HCT116 (cell line): ENCODE results near the gene SNTG2. TPM values are rescaled to one million over a fixed set of nuclear protein-coding genes. Genes with fewer than 3 reads are reported as not detected.

Source experiments
- ATAC-seq: fragments of 200-7000 bp; cut with Tn5 transposase; 2 replicates; pipeline ENCODE4 v1.9.1; 2020; ENCODE audit warnings: mild to moderate bottlenecking, moderate library complexity
- BruUV-seq: library from RNA; stranded (reverse); fragments of 400-500 nt; replicated peaks from 2 replicates; lab custom pipeline; 2021; lab: Mats Ljungman, UMichigan
- CTCF ChIA-PET: fragments of 300-600 bp; sonication (Branson Sonifier 250); formaldehyde crosslinking; loops from one replicate; lab custom pipeline; 2021; ENCODE audit warnings: antibody characterized with exemption; lab: Charles Lee
- POLR2A ChIA-PET: fragments of 300-600, 350-600 bp; sonication (Branson Sonifier 250); formaldehyde crosslinking; loops from one replicate; lab custom pipeline; 2021; ENCODE audit warnings: antibody characterized with exemption; lab: Charles Lee
- RAD21 ChIA-PET, 2 experiments: fragments of 300-600 bp; sonication (Branson Sonifier 250); formaldehyde crosslinking; loops; one replicate each; lab custom pipeline; 2023; ENCODE audit warnings: low total read pairs in 2 of 2; ENCODE audit not compliant: uncharacterized antibody in 2 of 2, unreplicated experiment in 2 of 2, low non-redundant PET in 1 of 2; lab: Charles Lee
- DNase-seq: peaks from one replicate; pipeline ENCODE4 v3.0.0-alpha.2; 2010; ENCODE audit warnings: low read depth, low spot score
- H2AFZ ChIP-seq: fragments of 200-600 bp; shearing (Covaris generic), sonication (generic); 2 replicates; pipeline ENCODE4 v1.6.1; 2017; ENCODE audit warnings: low read depth, mixed run types, mixed read lengths, antibody characterized with exemption, low read length; ENCODE audit not compliant: poor library complexity, severe bottlenecking
- H3K27ac ChIP-seq: 2 replicates; pipeline ENCODE4 v1.5.1; 2012; ENCODE audit warnings: low read depth, low read length
- H3K27me3 ChIP-seq: fragments of 200-600 bp; sonication (generic); 2 replicates; pipeline ENCODE4 v1.6.1; 2016; ENCODE audit warnings: mixed run types, low read length, mixed read lengths; ENCODE audit not compliant: insufficient read depth
- H3K36me3 ChIP-seq, 2 experiments: fragments of 200-500 bp in 1 of 2; fragments of 200-600 bp in 1 of 2; sonication (Bioruptor generic) in 1 of 2; sonication (generic) in 1 of 2; 2 replicates each; pipeline versions ENCODE4 v1.5.1 to v1.6.1; 2014 to 2016; ENCODE audit warnings: low read length in 2 of 2, inconsistent platforms in 1 of 2, mixed read lengths in 1 of 2, mixed run types in 1 of 2; ENCODE audit not compliant: insufficient read depth in 2 of 2, control insufficient read depth in 1 of 2
- H3K4me1 ChIP-seq, 2 experiments: fragments of 200-600 bp in 1 of 2; sonication (generic) in 1 of 2; 2 replicates each; pipeline versions ENCODE4 v1.5.1 to v1.6.1; 2012 to 2017; ENCODE audit warnings: low read length in 2 of 2, inconsistent platforms in 1 of 2, mild to moderate bottlenecking in 1 of 2, mixed read lengths in 1 of 2, mixed run types in 1 of 2, moderate library complexity in 1 of 2; ENCODE audit not compliant: insufficient read depth in 2 of 2, control insufficient read depth in 1 of 2
- H3K4me2 ChIP-seq: fragments of 200-600 bp; sonication (generic); 2 replicates; pipeline ENCODE4 v1.6.1; 2017; ENCODE audit warnings: mixed run types, low read length, mixed read lengths
- H3K4me3 ChIP-seq, 2 experiments: fragments of 200-600 bp in 1 of 2; sonication (generic) in 1 of 2; replicated peaks in 1 of 2; 2 replicates each; pipeline ENCODE4 v1.5.1; 2011 to 2016; ENCODE audit warnings: low read length in 2 of 2, control low read depth in 1 of 2, low read depth in 1 of 2, mild to moderate bottlenecking in 1 of 2, mixed read lengths in 1 of 2, mixed run types in 1 of 2
- H3K79me2 ChIP-seq: fragments of 200-600 bp; sonication (generic); 2 replicates; pipeline ENCODE4 v1.6.1; 2017; ENCODE audit warnings: mild to moderate bottlenecking, mixed run types, low read length, moderate library complexity, mixed read lengths; ENCODE audit not compliant: insufficient read depth
- H3K9ac ChIP-seq: fragments of 200-600 bp; sonication (generic); 2 replicates; pipeline ENCODE4 v1.6.1; 2016; ENCODE audit warnings: low read length, mixed read lengths
- H3K9me2 ChIP-seq: fragments of 200-600 bp; sonication (generic), shearing (Covaris generic); 2 replicates; pipeline ENCODE4 v1.6.1; 2017; ENCODE audit warnings: mixed run types, mild to moderate bottlenecking, moderate library complexity; ENCODE audit not compliant: insufficient read depth
- H3K9me3 ChIP-seq, 2 experiments: fragments of 200-500 bp in 1 of 2; fragments of 200-600 bp in 1 of 2; sonication (Bioruptor generic) in 1 of 2; sonication (generic) in 1 of 2; 2 replicates each; pipeline ENCODE4 v1.6.1; 2014 to 2017; ENCODE audit warnings: low read length in 2 of 2, mixed read lengths in 2 of 2, inconsistent platforms in 1 of 2, low read depth in 1 of 2, mild to moderate bottlenecking in 1 of 2, mixed run types in 1 of 2, moderate library complexity in 1 of 2; ENCODE audit not compliant: control insufficient read depth in 1 of 2, insufficient read depth in 1 of 2
- H4K20me1 ChIP-seq: fragments of 200-600 bp; sonication (generic), shearing (Covaris generic); 2 replicates; pipeline ENCODE4 v1.6.1; 2017; ENCODE audit warnings: mixed run types, mild to moderate bottlenecking, moderate library complexity; ENCODE audit not compliant: insufficient read depth
- CEBPB ChIP-seq: IDR thresholded peaks from 2 replicates; pipeline ENCODE4 v1.6.1; 2012; ENCODE audit warnings: low read depth
- ELF1 ChIP-seq: IDR thresholded peaks from 2 replicates; pipeline ENCODE4 v1.6.1; 2012; ENCODE audit warnings: low read depth, borderline replicate concordance
- EZH2 ChIP-seq: fragments of 200-600 bp; sonication (generic); IDR thresholded peaks from 2 replicates; pipeline ENCODE4 v1.6.1; 2017; ENCODE audit warnings: antibody characterized with exemption, mixed run types
- EZH2phosphoT487 ChIP-seq: fragments of 200-600 bp; IDR thresholded peaks from 2 replicates; pipeline ENCODE4 v1.6.1; 2018; ENCODE audit warnings: antibody characterized with exemption, borderline replicate concordance
- FOSL1 ChIP-seq: IDR thresholded peaks from 2 replicates; pipeline ENCODE4 v1.6.1; 2012; ENCODE audit warnings: low read depth
- JUND ChIP-seq: IDR thresholded peaks from 2 replicates; pipeline ENCODE4 v1.6.1; 2012
- MAX ChIP-seq: IDR thresholded peaks from 2 replicates; pipeline ENCODE4 v1.6.1; 2012
- POLR2A ChIP-seq: IDR thresholded peaks from 2 replicates; pipeline ENCODE4 v1.7.0; 2011; ENCODE audit warnings: borderline replicate concordance; ENCODE audit not compliant: insufficient read depth, insufficient read length; ENCODE audit errors: extremely low read depth
- POLR2AphosphoS5 ChIP-seq: IDR thresholded peaks from 2 replicates; pipeline ENCODE4 v1.6.1; 2011; ENCODE audit warnings: mild to moderate bottlenecking, low read depth, low read length, moderate library complexity
- RAD21 ChIP-seq: IDR thresholded peaks from 2 replicates; pipeline ENCODE4 v1.6.1; 2012; ENCODE audit warnings: low read depth, mild to moderate bottlenecking
- REST ChIP-seq: IDR thresholded peaks from 2 replicates; pipeline ENCODE4 v1.6.1; 2012; ENCODE audit warnings: low read depth
- YY1 ChIP-seq: IDR thresholded peaks from 2 replicates; pipeline ENCODE4 v1.6.1; 2011; ENCODE audit warnings: low read length, low read depth, moderate library complexity, mild to moderate bottlenecking; ENCODE audit not compliant: insufficient replicate concordance; ENCODE audit errors: extremely low read depth
- ZNF274 ChIP-seq: fragments of 200-500 bp; sonication (Bioruptor generic); IDR thresholded peaks from 2 replicates; pipeline ENCODE4 v1.6.1; 2014; ENCODE audit warnings: mild to moderate bottlenecking, low read depth, low read length, inconsistent platforms
- intact Hi-C: fragments of 100-400 bp; cut with micrococcal nuclease; formaldehyde crosslinking; loops from 2 replicates; pipeline ENCODE4 v1.10.0; 2022
- total RNA-seq: library from RNA; stranded (reverse); gene quantifications from one replicate; pipeline ENCODE4 v1.2.1, GENCODE V29; 2021; ENCODE audit not compliant: unreplicated experiment
- TF ChIP-seq, protein P1 (sequence below), 3 experiments: fragments of 200-600 bp in 1 of 3; sonication (generic) in 1 of 3; IDR thresholded peaks in 2 of 3; conservative IDR thresholded peaks in 1 of 3; 2 replicates each; pipeline ENCODE4 v1.5.1; 2012 to 2017; ENCODE audit warnings: low read depth in 2 of 3, low read length in 2 of 3, antibody characterized with exemption in 1 of 3, borderline replicate concordance in 1 of 3, control low read depth in 1 of 3, mild to moderate bottlenecking in 1 of 3, mixed read lengths in 1 of 3, mixed run types in 1 of 3, moderate library complexity in 1 of 3; ENCODE audit not compliant: insufficient read depth in 1 of 3
- TF ChIP-seq, protein P2 (sequence below): IDR thresholded peaks from 2 replicates; pipeline ENCODE4 v1.6.1; 2012
- TF ChIP-seq, protein P3 (sequence below): IDR thresholded peaks from 2 replicates; pipeline ENCODE4 v1.6.1; 2011; ENCODE audit warnings: mild to moderate bottlenecking, low read length, moderate library complexity; ENCODE audit not compliant: insufficient replicate concordance; ENCODE audit errors: extremely low read depth

Gene SNTG2
- total RNA-seq, 1 experiment from 2014 or later, result not detected

GRCh38 chr2:941871-942270 lies 8.8 kb upstream of the SNTG2 start:
- ChIA-PET POLR2A (no interaction called here), RAD21 (no interaction called here), CTCF (no interaction called here)
- Histone ChIP-seq H3K4me2 (no peak overlapping the region), H3K27ac (no peak overlapping the region), H3K9ac (no peak overlapping the region), H3K36me3 (no peaks in the 10 kb centered on the region), H3K9me3 (no peaks in the 10 kb centered on the region), H3K4me1 (no peaks in the 10 kb centered on the region), H3K27me3 (no peaks in the 10 kb centered on the region), H3K4me3 (no peak overlapping the region), H3K9me2 (no peaks in the 10 kb centered on the region), H2AFZ (no peak overlapping the region), H3K79me2 (no peaks in the 10 kb centered on the region), H4K20me1 (no peaks in the 10 kb centered on the region)
- intact Hi-C loops, result no loop called here
- TF ChIP-seq EZH2 (no peak), MAX (no peak), POLR2A (no peak), ELF1 (no peak), YY1 (no peak), CEBPB (no peak), POLR2AphosphoS5 (no peak), RAD21 (no peak), FOSL1 (no peak), JUND (no peak), EZH2phosphoT487 (no peak), ZNF274 (no peak), REST (no peak)
- TF ChIP-seq, protein P1, sequence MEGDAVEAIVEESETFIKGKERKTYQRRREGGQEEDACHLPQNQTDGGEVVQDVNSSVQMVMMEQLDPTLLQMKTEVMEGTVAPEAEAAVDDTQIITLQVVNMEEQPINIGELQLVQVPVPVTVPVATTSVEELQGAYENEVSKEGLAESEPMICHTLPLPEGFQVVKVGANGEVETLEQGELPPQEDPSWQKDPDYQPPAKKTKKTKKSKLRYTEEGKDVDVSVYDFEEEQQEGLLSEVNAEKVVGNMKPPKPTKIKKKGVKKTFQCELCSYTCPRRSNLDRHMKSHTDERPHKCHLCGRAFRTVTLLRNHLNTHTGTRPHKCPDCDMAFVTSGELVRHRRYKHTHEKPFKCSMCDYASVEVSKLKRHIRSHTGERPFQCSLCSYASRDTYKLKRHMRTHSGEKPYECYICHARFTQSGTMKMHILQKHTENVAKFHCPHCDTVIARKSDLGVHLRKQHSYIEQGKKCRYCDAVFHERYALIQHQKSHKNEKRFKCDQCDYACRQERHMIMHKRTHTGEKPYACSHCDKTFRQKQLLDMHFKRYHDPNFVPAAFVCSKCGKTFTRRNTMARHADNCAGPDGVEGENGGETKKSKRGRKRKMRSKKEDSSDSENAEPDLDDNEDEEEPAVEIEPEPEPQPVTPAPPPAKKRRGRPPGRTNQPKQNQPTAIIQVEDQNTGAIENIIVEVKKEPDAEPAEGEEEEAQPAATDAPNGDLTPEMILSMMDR (IDR thresholded peaks at IDR 0.05 in 2 of 3, conservative IDR thresholded peaks at IDR 0.05 in 1 of 3; ENCODE audit: borderline replicate concordance in 1 of 3, insufficient read depth in 1 of 3, low read depth in 2 of 3, low read length in 2 of 3), result no peak
- TF ChIP-seq, protein P2, sequence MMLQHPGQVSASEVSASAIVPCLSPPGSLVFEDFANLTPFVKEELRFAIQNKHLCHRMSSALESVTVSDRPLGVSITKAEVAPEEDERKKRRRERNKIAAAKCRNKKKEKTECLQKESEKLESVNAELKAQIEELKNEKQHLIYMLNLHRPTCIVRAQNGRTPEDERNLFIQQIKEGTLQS, result no peak
- TF ChIP-seq, protein P3, sequence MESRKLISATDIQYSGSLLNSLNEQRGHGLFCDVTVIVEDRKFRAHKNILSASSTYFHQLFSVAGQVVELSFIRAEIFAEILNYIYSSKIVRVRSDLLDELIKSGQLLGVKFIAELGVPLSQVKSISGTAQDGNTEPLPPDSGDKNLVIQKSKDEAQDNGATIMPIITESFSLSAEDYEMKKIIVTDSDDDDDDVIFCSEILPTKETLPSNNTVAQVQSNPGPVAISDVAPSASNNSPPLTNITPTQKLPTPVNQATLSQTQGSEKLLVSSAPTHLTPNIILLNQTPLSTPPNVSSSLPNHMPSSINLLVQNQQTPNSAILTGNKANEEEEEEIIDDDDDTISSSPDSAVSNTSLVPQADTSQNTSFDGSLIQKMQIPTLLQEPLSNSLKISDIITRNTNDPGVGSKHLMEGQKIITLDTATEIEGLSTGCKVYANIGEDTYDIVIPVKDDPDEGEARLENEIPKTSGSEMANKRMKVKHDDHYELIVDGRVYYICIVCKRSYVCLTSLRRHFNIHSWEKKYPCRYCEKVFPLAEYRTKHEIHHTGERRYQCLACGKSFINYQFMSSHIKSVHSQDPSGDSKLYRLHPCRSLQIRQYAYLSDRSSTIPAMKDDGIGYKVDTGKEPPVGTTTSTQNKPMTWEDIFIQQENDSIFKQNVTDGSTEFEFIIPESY, result no peak
- BruUV-seq, result no TSS peak
- ATAC-seq, result no peak
- DNase-seq, result no peak
